Measurements from ENCODE around the gene ELF4. TPM values are rescaled to one million over a fixed set of nuclear protein-coding genes. Genes with fewer than 3 reads are reported as not detected.

ELF4 gene
- total RNA-seq, 2 donors from 2014 or later: 1.6 to 3.6 TPM

DNA sequence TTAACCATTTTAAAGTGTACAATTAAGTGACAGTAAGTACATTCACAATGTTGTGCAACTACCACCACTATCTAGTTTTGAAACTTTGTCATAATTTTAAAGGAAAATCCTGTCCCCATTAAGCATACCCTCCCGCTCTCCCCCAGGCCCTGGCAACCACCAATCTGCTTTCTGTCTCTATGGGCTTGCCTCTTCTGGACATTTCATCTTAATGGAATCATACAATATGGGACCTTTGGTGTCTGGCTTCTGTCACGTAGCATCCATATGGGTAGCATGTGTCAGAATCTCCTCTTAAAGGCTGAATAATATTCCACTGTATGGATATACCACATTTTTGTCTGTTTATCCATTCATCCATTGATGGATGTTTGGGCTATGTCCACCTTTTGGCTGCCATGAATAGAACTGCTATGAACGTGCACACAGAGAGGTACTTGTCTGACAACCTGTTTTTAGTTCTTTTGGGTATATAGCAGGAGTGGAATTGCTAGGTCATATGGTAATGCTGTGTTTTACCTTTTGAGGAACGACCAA lies 61.5 kb downstream of the ELF4 start:
- no peaks in the 10 kb centered on the region for H3K27me3 ChIP-seq
- intact Hi-C loops (cut with DNase I): no loop called here
- TF ChIP-seq, protein P1, sequence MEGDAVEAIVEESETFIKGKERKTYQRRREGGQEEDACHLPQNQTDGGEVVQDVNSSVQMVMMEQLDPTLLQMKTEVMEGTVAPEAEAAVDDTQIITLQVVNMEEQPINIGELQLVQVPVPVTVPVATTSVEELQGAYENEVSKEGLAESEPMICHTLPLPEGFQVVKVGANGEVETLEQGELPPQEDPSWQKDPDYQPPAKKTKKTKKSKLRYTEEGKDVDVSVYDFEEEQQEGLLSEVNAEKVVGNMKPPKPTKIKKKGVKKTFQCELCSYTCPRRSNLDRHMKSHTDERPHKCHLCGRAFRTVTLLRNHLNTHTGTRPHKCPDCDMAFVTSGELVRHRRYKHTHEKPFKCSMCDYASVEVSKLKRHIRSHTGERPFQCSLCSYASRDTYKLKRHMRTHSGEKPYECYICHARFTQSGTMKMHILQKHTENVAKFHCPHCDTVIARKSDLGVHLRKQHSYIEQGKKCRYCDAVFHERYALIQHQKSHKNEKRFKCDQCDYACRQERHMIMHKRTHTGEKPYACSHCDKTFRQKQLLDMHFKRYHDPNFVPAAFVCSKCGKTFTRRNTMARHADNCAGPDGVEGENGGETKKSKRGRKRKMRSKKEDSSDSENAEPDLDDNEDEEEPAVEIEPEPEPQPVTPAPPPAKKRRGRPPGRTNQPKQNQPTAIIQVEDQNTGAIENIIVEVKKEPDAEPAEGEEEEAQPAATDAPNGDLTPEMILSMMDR (IDR thresholded peaks at IDR 0.05): no peak
- no peak for TF ChIP-seq POLR2A (IDR thresholded peaks at IDR 0.05)
- H3K27ac ChIP-seq: no peak overlapping the region
- H3K36me3 ChIP-seq (replicated peaks in 1 of 2; ENCODE audit: insufficient read depth in 1 of 2, low read depth in 2 of 2): no peaks in the 10 kb centered on the region
- 96 to 98% methylated on average over 4 of the region's 4 CpGs for WGBS, 2 donors
- no peaks in the 10 kb centered on the region for H3K9me3 ChIP-seq
- no peak overlapping the region for H3K4me3 ChIP-seq
- ATAC-seq (no peak), DNase-seq (no peak)
- H3K4me1 ChIP-seq: no peaks in the 10 kb centered on the region

DNA sequence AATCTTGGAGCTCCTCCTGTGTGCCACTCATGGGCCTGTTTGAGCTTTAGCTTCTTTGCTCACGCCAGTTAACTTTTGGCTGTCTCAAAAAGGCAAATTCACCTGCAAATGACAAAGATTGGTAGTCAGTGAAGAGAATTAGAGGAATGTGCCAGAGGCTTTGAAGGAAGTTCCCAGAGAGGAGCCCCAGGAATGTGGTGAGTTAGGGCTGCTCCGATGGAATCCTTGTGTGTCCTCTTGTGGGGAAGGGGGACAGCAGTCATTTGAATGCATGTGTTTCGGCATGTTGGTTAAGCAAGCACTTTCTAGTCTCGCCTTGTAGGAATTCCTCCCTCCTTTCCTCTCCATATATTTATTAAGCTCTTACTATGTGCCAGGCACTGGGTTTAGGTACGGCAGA lies 62.9 kb downstream of the ELF4 start:
- H3K36me3 ChIP-seq (replicated peaks in 1 of 2; ENCODE audit: insufficient read depth in 1 of 2, low read depth in 2 of 2): no peaks in the 10 kb centered on the region

DNA sequence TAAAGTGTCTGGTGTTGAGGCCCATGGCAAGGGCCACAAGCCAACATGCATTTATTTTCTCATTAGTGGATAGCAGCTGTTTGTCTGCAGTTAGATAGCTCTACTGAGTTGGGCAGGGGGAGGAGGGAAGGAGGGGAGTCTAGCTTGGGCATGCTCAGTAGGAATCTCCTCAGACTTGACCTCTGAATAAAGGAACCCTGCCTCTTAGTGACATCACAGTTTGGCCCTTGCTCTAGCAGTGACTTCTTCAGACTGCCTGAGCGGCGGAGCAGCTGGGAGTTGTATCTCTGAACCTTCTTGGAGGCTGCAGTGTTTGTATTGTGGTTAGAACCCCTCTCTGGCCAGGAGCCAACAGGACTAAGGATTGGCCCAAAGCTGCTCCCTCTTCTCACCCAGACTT lies 70.5 kb downstream of the ELF4 start:
- Histone ChIP-seq H3K4me3 (no peak overlapping the region), H3K27ac (no peak overlapping the region), H3K27me3 (no peaks in the 10 kb centered on the region), H3K36me3 (replicated peaks in 1 of 2; ENCODE audit: insufficient read depth in 1 of 2, low read depth in 2 of 2) (no peaks in the 10 kb centered on the region), H3K9me3 (no peaks in the 10 kb centered on the region), H3K4me1 (no peaks in the 10 kb centered on the region)
- intact Hi-C loops (cut with DNase I): no loop called here
- no peak for TF ChIP-seq POLR2A (IDR thresholded peaks at IDR 0.05)
- TF ChIP-seq, protein P1 (IDR thresholded peaks at IDR 0.05): no peak
- WGBS, 2 donors: 100% methylated on average over 1 to 2 of the region's 2 CpGs
- ATAC-seq (no peak), DNase-seq (no peak)

More for the DNA sequence above, 62.9 kb downstream of the ELF4 start:
- TF ChIP-seq POLR2A (IDR thresholded peaks at IDR 0.05): no peak
- TF ChIP-seq, protein P1 (IDR thresholded peaks at IDR 0.05): no peak
- Histone ChIP-seq H3K4me1 (no peaks in the 10 kb centered on the region), H3K4me3 (no peak overlapping the region), H3K9me3 (no peaks in the 10 kb centered on the region), H3K27ac (no peak overlapping the region), H3K27me3 (no peaks in the 10 kb centered on the region)
- ATAC-seq: no peak
- intact Hi-C loops (cut with DNase I): no loop called here
- DNase-seq: no peak
- 98 to 100% methylated on average over 4 to 5 of the region's 5 CpGs for WGBS, 2 donors

DNA sequence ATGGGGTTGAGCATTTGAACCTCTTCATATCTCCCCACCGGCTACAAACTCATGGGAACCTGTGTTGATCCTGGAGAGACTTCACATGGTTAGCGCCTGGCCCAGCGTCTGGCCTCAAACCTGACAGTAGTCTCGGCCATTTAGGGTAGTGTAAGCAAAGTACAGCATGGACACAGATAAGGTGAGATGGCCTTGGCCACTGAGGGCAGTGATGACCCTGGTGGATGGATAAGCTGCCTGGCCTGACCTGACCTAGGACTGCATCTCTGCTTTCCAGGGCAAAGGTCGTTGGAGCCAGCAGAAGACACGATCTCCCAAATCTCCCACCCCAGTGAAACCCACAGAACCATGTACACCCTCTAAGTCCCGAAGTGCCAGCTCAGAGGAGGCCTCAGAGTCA lies 76.1 kb downstream of the ELF4 start:
- no peak for DNase-seq
- 40 to 81% methylated on average over 1 to 7 of the region's 7 CpGs for WGBS, 2 donors
- TF ChIP-seq, protein P1 (IDR thresholded peaks at IDR 0.05): no peak
- H3K36me3 ChIP-seq (replicated peaks in 1 of 2; ENCODE audit: insufficient read depth in 1 of 2, low read depth in 2 of 2): peaks cover 0 to 3% of the 10 kb centered on the region in 2 donors
- H3K9me3 ChIP-seq: no peaks in the 10 kb centered on the region
- H3K4me1 ChIP-seq: no peaks in the 10 kb centered on the region
- no peaks in the 10 kb centered on the region for H3K27me3 ChIP-seq
- ATAC-seq: no peak
- H3K4me3 ChIP-seq: no peak overlapping the region
- intact Hi-C loops (cut with DNase I): no loop called here
- H3K27ac ChIP-seq: no peak overlapping the region

DNA sequence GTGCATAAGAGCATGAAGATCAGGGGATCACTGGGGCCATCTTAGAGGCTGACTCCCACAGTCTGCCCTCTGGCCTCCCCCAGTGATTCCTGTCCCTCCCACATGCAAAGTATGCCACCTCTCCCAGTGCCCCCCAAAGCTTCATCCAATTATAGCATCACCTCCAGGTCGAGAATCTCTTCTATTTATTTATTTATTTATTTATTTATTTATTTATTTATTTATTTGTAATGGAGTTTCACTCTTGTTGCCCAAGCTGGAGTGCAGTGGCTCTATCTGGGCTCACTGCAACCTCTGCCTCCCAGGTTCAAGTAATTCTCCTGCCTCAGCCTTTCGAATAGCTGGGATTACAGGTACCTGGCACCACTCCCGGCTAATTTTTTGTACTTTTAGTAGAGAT lies 77.7 kb downstream of the ELF4 start:
- DNase-seq: no peak
- Histone ChIP-seq H3K9me3 (no peaks in the 10 kb centered on the region), H3K36me3 (replicated peaks in 1 of 2; ENCODE audit: insufficient read depth in 1 of 2, low read depth in 2 of 2) (peaks cover 0 to 3% of the 10 kb centered on the region in 2 donors), H3K4me1 (no peaks in the 10 kb centered on the region), H3K27ac (no peak overlapping the region), H3K27me3 (no peaks in the 10 kb centered on the region), H3K4me3 (no peak overlapping the region)
- TF ChIP-seq POLR2A (IDR thresholded peaks at IDR 0.05): no peak
- TF ChIP-seq, protein P1 (IDR thresholded peaks at IDR 0.05): no peak
- intact Hi-C loops (cut with DNase I): no loop called here
- ATAC-seq: no peak
- 63 to 92% methylated on average over 2 to 3 of the region's 3 CpGs for WGBS, 2 donors

Measured in body of pancreas (tissue), 4 donors.